Activated CD4-positive, alpha-beta T cell treated with anti-CD3 and anti-CD28 coated beads, Interleukin-2, amount 50 U/mL, for 4 hours (primary cell): Measurements from ENCODE around the gene ACO2.

Source experiments
- DNase-seq, 2 experiments: peaks; one replicate each; pipeline ENCODE4 v3.0.0-alpha.2; 2020

ACO2 gene

DNA sequence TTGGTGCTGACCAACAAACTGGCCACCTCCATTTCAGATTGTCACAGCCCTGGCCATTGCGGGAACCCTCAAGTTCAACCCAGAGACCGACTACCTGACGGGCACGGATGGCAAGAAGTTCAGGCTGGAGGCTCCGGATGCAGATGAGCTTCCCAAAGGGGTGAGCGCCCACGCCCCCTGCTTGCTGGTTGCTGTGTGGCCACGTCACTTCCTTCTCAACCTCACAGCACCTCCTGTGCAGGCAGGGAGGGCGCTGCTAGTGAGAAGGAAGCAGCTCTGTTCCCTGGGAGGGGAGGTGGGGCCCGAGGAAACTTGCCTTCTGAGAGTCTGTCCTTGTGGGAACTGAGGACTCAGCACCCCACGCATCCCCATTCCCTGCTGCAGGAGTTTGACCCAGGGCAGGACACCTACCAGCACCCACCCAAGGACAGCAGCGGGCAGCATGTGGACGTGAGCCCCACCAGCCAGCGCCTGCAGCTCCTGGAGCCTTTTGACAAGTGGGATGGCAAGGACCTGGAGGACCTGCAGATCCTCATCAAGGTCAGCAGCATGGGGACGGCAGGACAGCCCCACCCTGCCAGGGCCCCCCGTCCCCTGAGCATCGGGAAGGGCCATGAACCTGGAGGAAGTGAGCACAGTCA is 56.0 kb downstream of the ACO2 start:
- DNase-seq = peak; percentile 58 to 60

DNA sequence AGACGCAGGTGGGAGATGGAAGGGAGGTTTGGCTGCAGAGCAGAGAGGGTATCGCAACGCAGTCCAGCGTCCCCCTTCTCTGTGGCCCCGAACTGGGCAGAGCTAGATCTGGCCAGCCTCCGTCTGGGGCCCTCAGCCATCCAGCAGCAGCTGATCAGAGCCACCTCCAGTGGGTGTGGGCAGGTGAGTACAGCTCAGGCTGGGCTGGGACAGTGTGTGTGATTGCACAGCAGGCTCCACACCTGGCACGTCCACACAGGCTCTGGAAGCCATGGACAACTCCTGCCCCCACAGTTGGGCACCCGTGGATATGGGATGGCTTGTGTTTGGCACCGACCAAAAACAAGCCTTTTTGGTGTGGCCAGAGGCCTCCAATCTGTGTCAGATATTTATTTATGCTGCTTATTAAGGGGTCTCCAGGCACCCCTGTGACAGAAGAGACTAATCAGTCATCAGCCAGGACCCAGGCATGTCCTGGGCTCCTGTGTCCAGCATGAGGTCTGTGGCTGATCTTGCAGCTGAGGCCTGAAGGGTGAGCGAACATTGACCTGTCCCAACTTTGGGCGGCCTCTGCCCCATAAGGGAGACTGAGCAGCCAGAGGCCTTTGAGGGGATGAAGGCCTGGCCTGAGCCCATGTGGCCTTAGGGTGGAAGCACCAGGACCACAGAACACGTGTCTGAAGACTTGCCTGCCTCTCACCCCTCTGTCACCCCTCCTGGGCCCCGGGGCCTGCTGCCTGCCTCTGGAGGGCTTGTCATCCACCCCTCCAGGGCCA is 56.7 kb downstream of the ACO2 start:
- no peak for DNase-seq

DNA sequence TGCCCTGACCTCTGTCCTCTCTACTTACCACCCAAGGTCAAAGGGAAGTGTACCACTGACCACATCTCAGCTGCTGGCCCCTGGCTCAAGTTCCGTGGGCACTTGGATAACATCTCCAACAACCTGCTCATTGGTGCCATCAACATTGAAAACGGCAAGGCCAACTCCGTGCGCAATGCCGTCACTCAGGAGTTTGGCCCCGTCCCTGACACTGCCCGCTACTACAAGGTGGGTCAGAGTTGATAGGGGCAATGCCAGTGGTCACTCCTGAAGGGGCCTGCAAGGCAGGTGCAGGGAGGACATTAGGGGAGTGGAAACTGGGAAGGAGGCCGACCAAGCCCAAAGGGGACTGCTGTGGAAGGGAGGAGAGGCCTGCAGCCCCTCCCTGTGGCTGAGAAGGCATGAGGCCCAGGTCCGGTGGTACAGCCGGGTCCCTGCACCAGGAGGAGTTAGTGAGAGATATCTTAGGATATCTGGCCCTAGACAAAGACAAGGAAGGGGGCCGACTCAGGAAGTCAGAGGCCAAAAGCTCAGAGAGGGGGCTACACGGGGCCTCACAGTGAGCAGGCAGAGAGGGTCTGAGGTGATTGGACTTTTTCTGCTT is 57.4 kb downstream of the ACO2 start:
- DNase-seq = no peak

DNA sequence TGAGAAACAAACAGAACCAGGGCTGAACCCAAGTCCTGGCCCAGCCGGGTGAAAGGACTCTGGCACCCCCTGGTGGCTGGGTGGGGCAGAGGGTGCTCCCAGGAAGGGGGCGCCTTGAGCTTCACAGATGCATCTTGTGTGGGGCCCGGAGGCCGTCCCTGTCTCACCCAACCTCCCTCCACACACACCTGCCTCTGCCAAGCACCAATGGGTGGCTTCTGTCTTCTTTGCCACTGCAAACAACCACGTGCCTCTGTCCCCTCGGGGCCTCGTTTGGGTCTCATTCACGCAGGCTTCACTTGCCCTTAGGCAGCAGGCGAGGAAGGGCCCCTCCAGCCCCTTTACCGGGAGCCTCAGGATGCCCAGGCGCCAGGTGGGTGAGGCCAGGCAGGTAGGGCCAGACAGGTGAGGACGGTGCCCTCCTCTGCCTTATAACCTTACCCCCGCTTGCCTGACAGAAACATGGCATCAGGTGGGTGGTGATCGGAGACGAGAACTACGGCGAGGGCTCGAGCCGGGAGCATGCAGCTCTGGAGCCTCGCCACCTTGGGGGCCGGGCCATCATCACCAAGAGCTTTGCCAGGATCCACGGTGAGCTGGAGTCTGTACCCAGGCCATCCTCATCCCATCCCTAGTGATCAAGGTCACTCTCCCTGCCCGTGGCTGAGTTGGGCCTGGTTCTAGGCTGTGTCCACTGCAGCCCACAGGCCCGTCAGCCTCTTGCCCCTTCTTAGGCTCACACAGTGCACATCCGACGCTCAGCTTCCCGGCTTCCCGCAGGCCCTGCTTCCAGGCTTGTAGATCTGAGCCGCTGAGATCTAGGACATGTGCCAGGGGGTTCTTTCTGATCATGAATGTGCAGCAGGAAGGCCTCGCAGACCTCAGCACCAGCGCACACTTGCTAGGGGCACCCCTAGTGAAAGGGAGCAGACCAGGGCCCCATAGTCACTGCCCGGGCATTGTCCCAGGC is 58.2 kb downstream of the ACO2 start:
- peak; percentile 64 to 65 for DNase-seq

DNA sequence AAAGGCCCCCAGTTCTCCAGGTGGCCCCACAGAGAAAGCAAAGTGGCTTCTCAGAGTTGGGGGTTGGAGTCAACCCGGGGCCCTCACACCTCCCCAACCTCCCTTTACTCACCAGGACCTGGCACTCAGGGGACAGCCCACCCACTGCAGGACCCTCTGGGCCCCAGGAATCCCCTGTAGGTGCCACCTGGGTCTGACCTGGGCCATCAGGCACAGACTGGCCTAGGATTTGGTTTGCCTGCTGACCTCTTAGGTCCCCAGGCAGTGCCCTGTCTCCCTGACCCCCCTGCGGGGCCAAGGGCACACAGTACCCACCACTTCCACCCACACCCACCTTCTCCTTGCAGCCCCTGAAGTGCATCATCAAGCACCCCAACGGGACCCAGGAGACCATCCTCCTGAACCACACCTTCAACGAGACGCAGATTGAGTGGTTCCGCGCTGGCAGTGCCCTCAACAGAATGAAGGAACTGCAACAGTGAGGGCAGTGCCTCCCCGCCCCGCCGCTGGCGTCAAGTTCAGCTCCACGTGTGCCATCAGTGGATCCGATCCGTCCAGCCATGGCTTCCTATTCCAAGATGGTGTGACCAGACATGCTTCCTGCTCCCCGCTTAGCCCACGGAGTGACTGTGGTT is 59.3 kb downstream of the ACO2 start:
- no peak for DNase-seq

DNA sequence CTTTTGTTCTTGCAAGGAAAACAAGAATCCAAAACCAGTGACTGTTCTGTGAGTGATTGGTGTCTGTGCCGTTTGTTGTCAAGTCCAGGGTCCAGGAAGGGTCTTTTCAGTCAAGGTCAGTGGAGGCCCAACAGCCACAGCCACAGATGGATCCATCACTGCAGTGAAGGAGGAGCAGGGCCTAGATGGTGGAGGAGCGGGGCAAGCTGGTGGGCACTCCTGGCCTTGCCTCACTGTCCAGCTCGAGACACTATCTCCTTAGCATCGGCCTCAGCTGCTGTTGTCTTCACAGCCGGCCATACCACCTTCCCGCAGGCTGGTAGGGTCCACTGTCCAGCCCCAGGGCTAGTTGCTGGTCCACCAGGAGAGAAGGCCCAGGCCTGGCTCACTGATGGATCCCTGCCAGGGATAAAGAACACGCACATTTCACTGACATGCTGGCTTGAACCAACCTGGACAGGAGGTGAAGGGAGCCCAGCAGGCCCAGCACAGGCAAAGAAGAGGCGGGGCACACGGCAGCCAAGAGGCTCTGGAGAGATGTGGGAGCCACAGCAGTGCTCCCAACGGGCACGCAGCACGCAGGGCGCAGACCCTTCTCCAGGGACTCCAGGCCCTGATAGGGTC is 60.1 kb downstream of the ACO2 start:
- no peak for DNase-seq

DNA sequence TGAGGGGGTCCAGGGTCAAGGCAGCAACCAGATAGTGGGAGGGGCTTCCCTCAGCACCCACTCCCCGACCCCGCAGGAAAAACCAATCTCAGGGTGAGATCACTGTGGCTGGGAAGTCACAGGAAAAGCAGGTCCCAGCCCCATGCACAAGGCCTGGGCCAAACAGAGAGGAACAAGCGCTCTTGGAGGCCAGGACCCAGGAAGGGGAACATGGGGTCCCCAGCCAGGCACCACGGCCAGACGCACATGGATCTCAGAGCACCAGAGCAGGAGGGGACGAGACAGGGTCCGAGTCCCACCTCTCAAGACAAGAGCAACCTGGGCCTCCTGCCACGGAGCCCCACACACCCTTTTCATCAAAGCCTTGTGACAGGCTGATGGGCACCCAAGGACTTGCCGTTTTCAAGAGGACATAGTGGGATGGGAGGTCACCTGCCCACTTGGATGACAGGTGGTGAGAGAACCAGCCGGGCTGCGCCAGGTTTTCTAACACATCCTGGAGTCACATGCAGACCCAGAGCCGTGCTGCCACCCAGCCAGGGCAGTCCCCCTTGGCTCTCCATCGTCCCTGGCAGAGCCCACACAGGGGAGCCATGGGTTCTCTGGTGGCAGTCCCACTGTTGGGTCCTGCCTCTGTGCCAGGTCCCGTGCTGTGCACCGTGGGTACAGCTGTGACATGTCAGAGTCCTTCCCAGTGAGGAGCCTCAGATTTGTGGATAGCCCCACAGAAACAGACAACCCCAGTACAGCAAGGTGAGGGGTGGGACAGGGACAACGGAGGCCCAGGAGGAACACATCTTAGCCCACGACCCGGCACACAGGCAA is 62.2 kb downstream of the ACO2 start:
- DNase-seq = no peak

DNA sequence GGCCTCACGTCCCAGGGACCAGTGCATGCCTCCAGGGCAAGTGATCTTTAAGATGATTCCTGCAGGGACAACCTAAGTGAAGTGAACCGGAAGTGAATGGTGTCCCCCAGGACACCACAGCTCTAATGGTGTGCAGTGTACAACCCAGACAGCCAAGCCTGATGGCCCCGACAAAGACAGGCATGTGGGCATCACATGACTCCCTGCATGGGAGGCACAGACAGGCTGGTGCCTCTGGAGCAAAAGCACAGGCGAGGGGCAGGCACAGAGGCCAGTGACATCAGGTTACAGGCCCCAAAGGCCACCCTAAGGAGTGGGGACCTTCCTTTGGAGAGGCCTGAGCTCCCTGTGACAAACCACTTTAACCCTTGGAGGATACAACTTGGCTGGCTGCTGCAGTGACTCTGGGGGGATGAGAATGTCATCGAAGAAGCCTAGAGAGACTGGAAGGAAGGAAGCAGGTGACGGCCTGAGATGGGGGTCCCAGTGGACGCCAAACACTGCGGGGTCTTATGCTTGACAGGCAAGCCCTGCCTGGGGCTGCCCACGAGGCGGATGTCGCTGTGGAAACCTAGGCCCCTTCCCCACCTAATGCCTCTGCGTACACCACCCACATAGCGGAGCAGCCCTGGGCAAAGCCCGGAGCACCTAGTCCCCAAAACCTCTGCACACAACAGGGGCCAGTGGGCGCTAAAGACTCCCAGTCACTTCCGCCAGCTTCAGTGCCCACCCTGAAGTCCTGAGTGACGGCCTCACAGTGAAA is 63.0 kb downstream of the ACO2 start:
- DNase-seq = no peak

DNA sequence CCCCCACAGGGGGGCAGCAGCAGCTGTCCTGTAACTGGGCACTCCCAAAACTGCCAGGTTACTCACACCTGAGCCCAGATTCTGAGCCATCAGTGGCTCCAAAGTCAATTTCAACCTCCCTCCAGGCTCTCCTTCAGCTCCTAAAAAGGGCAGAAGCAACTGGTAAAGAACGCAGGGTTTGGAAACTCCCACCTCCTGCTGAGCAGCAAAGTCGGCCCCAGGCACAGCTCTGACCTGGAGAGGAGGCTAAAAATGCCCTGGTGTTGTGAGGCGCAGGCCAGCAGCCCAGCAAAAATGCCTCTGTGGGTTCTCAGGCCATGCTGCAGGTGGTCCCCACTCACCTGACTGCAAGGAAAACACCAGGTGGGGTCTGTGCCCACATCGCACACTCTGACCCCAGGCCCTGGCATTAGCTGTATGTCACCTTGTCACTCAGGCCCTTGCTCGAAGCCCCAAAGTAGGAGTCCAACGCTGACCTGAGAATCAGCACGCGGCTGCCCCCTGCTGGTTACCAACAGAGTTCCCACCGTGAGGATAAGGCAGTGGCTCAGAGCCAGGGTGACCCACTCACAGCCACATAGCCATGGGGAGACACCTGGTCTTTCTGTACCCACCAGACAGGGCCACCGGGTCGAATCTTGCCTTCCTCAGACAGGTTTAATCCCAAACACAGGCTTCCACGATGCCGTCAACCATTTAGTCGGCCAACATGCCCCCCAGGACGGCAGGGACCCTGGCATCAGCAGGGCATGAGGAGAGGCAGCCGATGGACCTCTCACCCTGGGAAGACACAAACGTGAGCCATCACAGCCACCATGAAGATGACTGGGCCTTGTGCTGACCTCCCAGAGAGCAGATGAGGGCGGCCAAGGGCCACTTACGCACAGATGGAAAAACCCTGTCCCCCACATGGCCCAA is 64.2 kb downstream of the ACO2 start:
- peak; percentile 52 to 59 for DNase-seq

DNA sequence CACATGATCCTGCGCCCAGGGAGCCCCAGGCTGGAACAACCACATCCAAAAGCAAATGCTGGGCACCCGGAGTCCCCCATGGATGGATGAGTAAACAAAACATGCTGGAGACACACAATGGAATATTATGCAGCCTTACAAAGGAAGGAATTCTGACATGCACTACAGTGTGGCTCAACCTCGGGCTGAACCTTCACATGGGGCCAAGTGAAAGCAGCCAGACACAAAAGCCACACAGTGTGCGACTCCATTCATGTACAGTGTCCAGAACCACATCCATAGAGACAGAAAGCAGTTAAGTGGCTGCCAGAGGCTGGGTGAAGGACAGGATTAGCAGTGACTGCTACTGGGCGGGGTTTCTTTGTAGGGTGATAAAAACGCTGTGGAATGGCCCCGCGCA is 65.3 kb downstream of the ACO2 start:
- no peak for DNase-seq

DNA sequence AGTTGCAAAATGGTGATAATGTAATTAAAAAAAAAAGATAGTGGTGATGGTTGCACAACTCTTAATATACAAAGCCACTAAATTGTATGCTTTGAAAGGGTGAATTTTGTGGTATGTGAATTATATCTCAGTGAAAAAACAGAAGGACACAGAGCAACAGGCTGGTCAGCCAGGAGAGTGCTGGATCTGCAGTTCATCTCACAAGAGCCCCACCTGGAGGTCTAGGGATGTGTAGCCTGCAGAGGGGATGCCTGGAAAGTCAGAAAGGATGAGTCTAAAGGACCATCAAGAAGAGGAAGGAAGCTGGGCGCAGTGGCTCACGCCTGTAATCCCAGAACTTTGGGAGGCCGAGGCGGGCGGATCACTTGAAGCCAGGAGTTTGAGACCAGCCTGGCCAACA is 66.3 kb downstream of the ACO2 start:
- DNase-seq = no peak

DNA sequence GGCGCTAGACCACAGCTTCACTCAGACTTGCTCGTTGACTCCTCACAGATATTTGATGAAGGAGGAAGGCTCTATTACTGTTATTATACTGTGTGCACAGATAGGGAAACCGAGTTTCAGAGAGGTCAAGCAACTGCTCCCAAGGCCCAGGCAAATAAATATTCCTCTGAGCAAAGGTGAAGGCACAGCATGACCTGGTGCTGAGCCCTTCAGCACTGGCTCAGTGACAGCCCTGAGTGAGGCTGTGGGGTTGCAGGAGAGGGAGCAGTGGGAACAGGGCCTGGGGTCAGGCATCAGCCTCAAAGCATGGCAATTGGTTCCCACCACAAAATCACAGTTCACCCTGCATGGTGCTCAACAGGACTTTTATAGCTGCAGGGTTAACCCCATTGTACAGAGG is 68.3 kb downstream of the ACO2 start:
- DNase-seq = no peak

DNA sequence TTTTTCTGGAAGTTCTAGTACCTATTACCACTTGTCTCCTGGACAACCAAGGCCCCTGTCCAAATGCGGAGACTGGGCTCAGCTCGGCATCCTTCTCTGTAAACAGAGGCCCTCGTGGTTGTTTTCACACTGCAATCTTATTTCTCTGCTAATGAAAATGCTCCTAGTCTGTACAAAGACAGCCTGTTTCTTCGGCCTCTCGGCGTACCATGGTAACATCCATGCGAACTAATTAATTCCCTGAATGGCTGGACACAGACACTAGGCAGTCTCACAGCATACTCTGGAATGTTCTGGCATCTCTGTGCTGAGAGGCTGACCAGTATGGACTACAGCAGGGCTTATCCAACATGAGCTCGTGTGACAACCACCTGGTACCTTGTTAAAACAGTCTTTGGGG is 69.7 kb downstream of the ACO2 start:
- no peak for DNase-seq

DNA sequence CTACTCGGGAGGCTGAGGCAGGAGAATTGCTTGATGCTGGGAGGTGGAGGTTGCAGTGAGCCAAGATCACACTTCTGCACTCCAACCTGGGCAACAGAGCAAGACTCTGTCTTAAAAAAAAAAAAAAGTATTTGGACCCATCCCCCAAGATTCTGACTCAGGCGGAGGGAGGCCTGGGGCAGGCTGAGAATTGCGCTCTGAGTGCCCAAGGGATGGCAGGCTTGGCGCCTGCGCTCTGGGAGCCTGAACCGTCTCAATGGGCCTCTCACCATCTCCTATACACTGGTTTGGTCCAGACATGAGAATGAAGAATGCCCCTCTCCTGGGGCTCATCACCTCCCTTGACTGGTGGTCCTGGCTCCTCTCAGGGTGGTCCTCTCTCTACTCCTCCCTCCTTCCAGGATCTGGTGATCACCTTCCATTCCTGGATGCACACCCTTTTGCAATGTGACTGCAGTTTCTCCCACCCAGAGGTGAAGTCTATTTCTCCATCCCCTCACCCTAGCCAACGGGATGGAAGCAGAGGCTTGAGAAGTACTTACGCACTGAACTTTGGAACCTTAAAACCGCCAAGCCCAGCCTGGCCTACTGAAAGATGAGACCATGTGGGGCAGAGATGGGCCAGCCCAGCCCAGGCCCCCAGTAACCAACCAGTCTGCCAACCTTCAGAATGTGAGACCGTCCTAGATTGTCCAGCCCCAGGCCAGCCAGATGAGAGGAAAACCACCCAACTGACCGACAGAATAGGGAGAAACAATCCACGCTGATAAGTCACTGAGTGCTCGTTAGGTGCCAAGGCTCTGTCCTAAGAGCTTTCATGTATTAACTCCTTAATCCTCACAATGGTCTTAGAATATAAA is 70.5 kb downstream of the ACO2 start:
- no peak for DNase-seq

DNA sequence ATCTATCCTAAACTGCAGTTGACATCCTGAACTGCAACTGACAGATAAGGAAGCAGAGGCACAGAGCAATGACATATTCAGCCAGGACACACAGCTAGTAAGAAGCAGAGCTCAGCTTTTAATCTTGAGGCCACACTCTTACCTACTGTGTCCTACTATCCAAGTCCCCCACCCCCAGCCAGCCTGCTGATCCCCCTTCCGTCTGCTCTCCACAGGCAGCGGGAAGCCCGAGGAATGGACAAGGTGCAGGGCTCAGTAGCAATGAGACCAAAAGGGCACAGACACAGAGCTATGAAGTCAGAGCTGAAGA is 71.0 kb downstream of the ACO2 start:
- no peak for DNase-seq

DNA sequence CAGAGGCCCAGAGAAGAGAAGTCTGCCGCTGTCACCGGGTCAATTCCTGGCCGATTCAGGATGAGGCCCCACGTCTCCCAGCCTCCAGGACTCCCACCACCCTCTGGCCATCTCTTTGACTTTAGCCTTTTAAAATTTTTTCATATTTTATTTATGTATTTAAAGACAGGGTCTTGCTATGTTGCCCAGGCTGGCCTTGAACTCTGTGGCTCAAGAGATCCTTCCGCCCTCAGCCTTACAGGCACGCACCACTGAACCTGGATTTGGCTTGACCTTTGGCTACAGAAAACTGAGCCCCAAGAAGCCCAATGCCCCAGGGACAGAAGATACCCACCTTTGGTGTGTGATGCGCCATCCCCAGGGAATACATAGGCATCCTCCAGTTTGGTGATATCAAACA is 71.4 kb downstream of the ACO2 start:
- no peak for DNase-seq

DNA sequence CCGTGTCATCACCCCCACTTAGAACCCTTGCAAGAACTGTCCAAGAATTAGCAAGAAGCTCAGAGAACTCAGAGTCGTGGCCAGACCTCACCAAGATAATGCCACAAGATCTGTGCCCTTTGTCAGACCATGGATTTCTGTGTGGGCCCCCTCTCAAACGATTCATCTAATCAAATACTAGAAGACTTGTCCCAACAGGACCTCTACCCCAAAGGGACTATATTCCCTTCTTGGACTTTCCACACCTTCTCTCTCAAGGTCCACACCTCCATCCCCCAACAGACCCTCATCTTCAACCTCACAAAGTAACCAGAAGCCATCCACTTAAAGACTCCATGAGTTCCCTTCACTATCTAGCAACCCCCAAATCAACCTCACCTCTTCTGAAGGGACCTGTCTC is 72.6 kb downstream of the ACO2 start:
- no peak for DNase-seq

DNA sequence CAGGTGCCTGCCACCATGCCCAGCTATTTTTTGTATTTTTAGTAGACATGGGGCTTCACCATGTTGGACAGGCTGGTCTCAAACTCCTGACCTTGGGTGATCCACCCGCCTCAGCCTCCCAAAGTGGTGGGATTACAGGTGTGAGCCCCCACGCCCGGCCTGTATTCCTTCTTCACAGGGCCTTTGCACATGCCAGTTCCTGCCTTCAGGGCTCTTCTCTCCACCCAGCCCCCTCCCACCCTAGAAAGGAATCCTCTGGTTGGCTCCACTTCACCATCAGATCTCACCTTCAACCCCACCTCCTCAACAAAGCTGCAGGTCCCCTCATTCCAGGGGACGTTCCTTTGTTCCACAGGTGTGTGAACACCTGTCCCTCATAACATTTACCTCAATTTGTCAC is 73.3 kb downstream of the ACO2 start:
- no peak for DNase-seq
